GM15510 (cell line): ENCODE data around the gene RFC4.

Experiments
- POLR2A ChIP-seq: IDR thresholded peaks from 3 replicates; pipeline ENCODE4 v1.6.1; 2011; ENCODE audit warnings: borderline replicate concordance; ENCODE audit not compliant: insufficient read length; ENCODE audit errors: extremely low read depth

Gene RFC4, protein sequence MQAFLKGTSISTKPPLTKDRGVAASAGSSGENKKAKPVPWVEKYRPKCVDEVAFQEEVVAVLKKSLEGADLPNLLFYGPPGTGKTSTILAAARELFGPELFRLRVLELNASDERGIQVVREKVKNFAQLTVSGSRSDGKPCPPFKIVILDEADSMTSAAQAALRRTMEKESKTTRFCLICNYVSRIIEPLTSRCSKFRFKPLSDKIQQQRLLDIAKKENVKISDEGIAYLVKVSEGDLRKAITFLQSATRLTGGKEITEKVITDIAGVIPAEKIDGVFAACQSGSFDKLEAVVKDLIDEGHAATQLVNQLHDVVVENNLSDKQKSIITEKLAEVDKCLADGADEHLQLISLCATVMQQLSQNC

DNA sequence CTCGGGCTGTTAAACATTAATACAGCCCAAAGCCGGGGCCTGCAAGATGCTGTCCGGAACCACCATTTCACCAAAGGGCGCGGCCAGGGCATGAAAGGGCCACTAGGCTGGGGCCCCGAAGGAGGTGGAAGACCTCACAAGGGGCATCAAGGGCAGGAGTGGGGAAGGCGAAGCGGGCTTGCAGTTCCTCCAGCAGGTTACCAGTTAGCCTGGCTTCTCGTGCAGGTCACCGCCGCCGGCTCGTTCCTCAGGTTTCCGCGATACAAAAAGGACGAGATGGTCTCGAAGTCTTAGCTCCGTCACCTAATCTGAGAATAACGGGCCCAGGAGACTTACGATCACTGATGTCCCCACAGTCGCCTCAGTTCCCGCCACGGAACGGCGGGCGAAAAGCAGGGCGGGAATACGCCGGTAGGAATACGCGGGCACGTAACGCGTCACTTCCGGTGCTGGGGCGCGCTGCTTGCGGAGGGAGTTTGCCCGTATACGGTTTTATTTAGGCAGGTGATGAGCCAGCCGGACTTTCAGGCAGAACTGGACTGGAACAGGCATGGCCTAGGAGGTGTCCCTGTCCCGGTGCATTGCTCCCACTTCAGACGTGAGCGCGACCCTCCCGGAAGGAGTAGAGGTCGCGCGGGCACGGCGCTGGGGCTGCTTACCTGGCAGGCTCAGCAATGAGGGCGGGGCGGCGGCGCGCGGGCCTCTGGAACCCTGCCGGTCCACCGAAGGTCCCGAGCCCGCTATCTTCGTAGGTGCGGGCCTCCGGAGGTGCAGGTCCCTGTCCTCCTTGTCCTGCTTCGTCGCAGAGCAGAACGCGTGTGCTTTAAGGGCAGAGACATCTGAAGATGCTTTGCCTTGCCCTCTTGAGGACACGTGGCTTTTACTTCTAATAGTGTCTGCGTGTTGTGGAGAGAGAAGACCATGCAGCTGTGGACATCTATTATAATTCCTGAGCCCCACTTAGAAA lies at the start of gene RFC4:
TSS of gene RFC4 (minus strand) at position 394 of the 967 bp plus-strand sequence. CDS start 1,769 bp downstream, outside the sequence.
- TF ChIP-seq POLR2A, result peak; percentile 89

DNA sequence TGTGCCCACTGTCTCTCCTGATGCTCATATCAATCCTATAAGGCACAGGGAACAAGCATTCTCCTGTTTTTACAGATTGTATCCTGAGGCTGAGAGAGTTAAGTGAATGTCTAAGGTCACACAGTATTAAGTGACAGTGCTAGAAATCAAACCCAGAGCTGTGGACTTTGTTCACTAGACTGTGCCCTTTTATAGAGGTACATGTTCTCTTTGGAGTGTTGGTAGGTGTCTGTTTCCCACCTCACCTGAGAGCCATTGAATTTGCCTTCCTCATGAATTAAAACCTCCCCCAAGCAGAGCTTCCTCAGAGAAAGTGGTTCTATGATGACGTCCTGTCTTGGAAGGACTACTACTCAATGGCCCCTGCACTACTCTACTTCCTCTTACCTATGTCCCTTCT lies 48.7 kb upstream of the RFC4 start:
- no peak for TF ChIP-seq POLR2A

DNA sequence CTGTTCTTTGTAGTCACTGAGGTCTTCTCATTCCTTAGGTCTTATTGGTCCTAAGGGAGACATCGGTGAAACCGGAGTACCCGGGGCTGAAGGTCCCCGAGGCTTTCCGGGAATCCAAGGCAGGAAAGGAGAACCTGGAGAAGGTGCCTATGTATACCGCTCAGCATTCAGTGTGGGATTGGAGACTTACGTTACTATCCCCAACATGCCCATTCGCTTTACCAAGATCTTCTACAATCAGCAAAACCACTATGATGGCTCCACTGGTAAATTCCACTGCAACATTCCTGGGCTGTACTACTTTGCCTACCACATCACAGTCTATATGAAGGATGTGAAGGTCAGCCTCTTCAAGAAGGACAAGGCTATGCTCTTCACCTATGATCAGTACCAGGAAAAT lies 47.9 kb upstream of the RFC4 start:
- no peak for TF ChIP-seq POLR2A

DNA sequence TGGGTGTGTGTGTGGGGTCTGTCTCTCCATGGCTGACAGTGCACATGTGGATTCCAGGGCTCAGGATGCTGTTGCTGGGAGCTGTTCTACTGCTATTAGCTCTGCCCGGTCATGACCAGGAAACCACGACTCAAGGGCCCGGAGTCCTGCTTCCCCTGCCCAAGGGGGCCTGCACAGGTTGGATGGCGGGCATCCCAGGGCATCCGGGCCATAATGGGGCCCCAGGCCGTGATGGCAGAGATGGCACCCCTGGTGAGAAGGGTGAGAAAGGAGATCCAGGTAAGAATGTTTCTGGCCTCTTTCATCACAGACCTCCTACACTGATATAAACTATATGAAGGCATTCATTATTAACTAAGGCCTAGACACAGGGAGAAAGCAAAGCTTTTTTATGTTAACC lies 46.7 kb upstream of the RFC4 start:
- TF ChIP-seq POLR2A, result no peak

DNA sequence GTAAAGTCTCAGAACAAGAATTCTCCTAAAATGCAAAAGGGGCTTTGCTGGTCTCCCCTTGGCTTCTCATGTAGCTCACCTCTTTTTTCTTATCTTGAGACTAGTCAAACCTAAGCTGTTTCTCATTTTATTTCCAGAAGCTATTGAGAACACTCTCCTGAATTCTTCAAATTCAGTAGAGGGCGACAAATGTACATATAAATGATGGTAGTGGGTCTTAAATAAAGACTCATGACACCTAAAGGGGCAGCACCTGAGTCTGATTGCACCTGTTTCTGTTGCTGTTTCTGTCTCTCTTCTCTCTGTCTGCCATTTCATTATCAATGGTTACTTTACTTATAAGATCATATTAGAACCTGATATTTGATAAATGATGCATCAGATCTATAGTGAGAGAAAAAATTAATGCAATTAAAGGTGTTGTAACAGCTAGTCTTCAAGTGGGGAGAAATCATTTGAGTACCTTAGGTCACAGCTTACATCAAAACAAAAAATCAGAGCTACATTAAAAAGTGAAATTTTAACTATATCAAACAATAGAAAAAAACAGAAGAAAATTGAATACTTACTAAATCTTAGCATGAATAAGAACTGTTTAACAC lies 43.2 kb upstream of the RFC4 start:
- no peak for TF ChIP-seq POLR2A

DNA sequence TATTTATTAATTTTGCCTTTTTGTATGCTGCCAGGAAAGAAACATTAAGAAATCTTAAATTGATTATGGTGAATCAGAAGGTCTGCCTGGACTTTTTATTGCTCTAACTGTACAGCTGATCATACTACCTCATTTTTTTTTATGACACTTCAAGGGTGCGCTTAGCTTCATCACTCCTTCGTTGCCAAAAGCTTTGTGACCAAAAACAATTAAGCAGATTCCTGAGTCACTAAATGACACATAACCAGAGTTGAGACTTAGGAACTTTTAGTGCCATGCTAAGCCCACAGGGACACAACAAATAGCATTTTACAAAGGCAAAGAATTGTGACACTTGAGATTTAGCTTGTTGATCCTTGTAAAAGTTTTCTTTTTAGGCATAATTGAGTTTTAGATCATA lies 41.2 kb upstream of the RFC4 start:
- no peak for TF ChIP-seq POLR2A

DNA sequence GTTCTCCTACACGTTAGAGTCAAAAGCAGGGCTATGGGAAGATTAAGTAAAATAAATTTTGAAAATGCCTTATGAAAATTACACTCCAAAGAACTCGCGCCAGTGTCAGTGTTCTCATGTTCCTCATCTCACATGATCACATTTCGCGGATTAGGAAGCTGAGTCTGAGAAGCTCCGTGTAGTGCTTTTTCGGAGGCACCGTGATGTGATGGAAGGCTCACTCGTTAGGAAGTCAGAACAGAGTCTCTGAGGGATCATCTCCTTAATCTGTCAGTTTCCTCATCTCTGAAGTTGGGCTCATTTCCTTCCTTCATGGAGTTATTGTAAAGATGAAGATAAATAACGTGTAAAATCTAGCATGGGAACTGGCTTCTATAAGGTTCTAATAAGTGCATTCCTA lies 39.5 kb upstream of the RFC4 start:
- no peak for TF ChIP-seq POLR2A

DNA sequence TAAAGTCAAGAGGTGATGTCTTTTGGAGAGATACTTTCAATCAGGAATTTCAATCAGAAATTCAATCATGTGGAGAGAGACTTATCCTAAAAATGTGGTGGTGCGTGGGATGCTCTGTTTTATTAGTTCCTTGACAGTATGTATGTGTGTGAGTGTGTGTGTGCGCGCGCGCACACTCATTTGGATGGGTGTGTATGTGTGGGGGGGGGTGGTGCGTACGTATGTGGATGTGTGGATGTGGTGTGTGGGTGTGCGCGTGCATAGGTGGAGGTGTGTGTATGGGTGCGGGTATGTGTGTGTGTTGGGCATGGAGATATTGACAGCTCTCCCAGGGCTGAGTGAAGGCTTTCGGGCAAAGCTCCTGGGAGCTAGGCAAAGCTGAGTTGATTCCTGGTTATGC lies 38.6 kb upstream of the RFC4 start:
- TF ChIP-seq POLR2A, result no peak

DNA sequence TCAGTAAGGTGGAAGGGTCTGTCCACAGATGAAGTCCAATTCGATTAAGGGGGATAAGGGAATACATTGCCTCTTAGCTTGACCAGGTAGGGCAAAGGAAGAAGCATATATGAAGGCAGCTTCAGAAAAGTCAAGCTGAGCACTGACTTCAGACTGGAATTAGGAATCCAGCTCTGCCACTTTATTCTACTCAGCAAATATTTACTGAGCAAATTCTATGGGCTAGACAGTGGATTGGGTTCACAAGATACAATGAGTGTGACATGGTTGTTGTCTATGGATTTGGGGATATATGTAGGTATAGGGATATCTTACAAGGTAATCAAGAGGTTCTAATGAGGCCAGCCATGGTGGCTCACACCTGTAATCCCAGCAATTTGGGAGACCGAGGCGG lies 36.8 kb upstream of the RFC4 start:
- TF ChIP-seq POLR2A, result no peak

DNA sequence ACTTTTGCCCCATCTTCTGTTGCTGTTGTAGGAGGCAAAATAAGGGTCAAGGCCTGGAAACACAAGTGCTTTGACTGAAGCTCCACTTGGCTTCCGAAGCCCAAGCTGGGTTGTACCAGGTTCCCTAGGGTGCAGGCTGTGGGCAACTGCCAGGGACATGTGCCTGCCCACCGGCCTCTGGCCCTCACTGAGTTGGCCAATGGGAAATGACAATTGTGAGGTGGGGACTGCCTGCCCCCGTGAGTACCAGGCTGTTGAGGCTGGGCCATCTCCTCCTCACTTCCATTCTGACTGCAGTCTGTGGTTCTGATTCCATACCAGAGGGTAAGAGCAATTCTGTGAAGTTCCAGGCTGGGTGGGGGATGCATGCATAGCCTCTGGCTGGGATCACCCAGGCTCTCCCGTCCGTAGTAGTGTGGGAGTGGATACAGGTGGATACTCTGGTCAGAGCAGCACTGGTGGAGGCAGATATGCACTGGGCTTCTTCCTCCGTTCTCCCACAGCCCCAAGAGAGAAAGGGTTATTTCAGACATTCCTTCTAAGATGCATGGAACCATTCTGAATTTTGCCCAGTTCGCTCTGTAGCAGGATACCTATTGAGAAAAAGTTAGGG lies 36.2 kb upstream of the RFC4 start, which contains the start of gene ADIPOQ:
TSS of gene ADIPOQ (plus strand) at position 285 of the 613 bp plus-strand sequence. CDS start 10,349 bp downstream, outside the sequence.
- no peak for TF ChIP-seq POLR2A

DNA sequence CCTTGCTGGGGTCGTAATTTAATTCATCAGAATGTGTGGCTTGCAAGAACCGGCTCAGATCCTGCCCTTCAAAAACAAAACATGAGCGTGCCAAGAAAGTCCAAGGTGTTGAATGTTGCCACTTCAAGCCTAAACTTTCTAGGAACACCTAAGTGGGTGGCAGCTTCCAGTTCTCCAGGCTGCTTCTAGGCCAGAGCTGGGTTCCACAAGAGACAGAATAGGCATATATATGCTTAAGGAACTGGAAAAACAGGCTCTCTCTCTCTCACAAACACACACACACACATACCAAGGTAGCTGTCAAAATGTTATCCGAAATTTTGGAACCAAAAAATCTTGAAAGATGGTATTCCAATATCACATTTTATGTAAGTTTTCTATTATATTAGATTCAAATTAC lies 35.3 kb upstream of the RFC4 start:
- TF ChIP-seq POLR2A, result no peak

DNA sequence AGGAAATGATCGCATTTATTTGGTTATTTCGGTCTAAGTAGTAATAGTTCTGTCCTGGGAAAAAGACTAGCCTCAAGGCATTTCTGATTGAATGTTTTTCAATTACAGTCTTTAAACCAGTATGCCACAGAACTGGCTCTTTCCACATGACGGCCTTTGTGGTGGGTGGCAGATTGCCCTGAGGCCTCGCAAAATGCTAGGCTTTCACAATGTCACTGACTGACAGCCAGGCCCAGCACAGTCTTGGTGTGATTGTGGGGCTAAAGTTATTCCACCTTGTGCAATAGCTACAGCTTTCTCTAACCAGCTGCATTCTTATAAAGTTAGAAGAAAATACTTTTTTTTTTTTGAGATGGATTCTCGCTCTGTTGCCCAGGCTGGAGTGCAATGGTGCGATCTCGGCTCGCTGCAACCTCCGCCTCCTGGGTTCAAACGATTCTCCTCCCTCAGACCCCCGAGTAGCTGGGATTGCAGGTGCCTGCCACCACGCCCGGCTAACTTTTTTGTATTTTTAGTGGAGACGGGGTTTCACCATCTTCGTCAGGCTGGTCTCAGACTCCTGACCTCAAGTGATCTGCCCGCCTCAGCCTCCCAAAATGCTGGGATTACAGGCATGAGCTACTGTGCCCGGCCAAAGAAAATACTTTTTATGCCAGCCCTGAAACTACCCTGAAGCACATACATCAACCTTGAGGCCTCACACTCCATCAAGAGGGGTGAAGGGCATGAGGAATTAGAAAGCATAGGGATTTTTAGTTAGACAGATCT lies 33.8 kb upstream of the RFC4 start:
- no peak for TF ChIP-seq POLR2A

DNA sequence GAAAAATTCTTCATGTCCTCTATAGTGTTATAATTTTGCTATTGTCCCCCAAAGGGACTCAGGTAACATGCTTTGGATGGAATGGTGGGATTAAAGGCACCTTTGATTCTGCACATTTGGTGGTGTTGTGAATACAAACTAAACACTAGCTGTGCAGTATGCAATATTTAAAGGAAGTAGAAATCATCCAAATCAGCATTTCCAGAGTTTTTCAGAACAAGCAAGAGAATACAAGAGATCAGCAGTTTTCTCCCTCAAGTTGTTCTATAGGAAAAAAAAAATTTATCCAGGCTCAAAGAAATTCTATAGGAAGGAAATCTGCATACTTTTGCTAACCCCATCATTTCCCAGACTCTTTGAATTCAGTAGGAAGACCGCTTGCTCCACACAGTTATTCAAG lies 26.0 kb upstream of the RFC4 start:
- no peak for TF ChIP-seq POLR2A

DNA sequence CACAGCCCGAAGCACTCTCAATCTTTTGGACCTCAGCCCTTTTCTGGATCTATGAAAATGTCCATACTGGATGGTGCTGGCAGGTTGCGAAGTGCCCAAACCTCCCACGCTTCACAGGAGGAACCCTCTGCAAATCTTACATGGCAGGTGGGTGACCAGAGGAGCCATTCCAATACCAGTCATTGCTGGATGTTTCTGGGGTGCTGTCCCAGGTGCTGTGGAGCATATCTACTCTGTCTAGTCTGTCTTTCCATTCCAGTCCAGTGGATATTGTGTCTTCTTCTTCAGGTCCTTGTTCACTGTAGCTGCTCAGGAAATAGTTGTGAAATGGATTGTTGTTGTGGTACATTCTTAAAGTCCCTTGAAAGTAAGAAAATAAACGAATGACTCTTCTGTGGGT lies 25.5 kb upstream of the RFC4 start:
- TF ChIP-seq POLR2A, result no peak

DNA sequence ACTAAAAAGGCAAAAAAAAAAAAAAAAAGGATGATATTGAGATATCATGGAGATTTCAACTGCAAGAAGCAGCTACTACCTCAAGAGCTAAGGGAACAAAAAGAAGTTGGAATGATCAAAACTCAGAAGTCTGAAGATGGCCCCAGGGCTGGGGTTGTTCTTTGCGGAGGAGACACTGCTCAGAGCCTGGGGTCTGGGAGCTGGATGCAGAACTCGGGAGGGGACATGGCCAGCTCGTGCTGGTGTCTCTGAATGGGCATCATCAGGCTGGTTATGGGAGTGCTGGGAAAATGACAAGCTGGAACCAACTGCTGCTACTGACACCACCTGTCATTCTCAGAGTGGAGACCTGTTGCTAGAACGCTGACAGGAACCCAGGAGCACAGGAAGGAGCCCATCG lies 22.1 kb upstream of the RFC4 start:
- no peak for TF ChIP-seq POLR2A
